ENCODE data around the gene ENGASE. TPM values are rescaled to one million over a fixed set of nuclear protein-coding genes. Genes with fewer than 3 reads are reported as not detected.

Gene ENGASE
- total and polyA plus RNA-seq, 9 of the 15 experiments (the other 6 are each of a cell fraction or from before 2014, with no cell fraction given), result 0.06 to 45.5 (median 13.9) TPM

- ChIA-PET POLR2A (interaction anchor here (0.6 to 3.0 kb wide), 4 partner anchors 10 to 25 kb away, joined by 3 to 8 read pairs (median 4); partner anchors contain the start of gene ENGASE), CTCF (ENCODE audit: low intra/inter-chr PET ratio) (interaction anchor here (0.6 to 2.1 kb wide), 3 partner anchors 40 to 305 kb away, joined by 3 to 7 read pairs (median 3); no protein-coding TSS in a partner anchor)
- ATAC-seq (no peak), FAIRE-seq (no peak), DNase-seq (ENCODE audit: extremely low read depth in 1 of 4, low spot score in 3 of 4) (no peak)
- no peaks in the 10 kb centered on the region for H3K79me2 ChIP-seq (ENCODE audit: control insufficient read depth, insufficient read depth, low read length)
- 88% methylated on average over 16 of the region's 28 CpGs for WGBS (ENCODE audit: insufficient coverage, low coverage, missing lambda C conversion rate)
- in situ Hi-C loops (cut with MboI) (no loop called here), intact Hi-C loops (cut with micrococcal nuclease) (no loop called here)
- peaks cover 7% of the 10 kb centered on the region for H3K9me1 ChIP-seq (ENCODE audit: control insufficient read depth, insufficient read depth, low read length)
- peaks cover 0 to 45% of the 10 kb centered on the region in 2 experiments; a peak in 2 of 5 replicates for H3K4me1 ChIP-seq (replicated peaks in 1 of 2; ENCODE audit: control insufficient read depth in 2 of 2, insufficient read depth in 2 of 2, low read length in 2 of 2)
- no peaks in the 10 kb centered on the region for H3K9me3 ChIP-seq (replicated peaks; ENCODE audit: control insufficient read depth, insufficient read depth, low read depth, low read length)
- peaks cover 29% of the 10 kb centered on the region for H4K20me1 ChIP-seq (replicated peaks; ENCODE audit: control insufficient read depth, insufficient read depth, low read length)
- TSS peak; percentile 22 for BruUV-seq (replicated peaks)
- peaks cover 0 to 3% of the 10 kb centered on the region in 2 experiments; a peak in 2 of 5 replicates for H3K27me3 ChIP-seq (ENCODE audit: control insufficient read depth in 2 of 2, insufficient read depth in 2 of 2, low read length in 2 of 2)
- peaks cover 52% of the 10 kb centered on the region; the same call in 1 of the 3 replicates for H3K36me3 ChIP-seq (ENCODE audit: control insufficient read depth, insufficient read depth, low read length)
- H3K4me2 ChIP-seq (ENCODE audit: insufficient read depth, low read length), result no peak overlapping the region
- H2AFZ ChIP-seq (ENCODE audit: low read depth, low read length), result no peak overlapping the region
- H3K9ac ChIP-seq (ENCODE audit: insufficient read depth in 1 of 2, low read depth in 2 of 2, low read length in 2 of 2), result no peak overlapping the region
- H3K4me3 ChIP-seq, result no peak overlapping the region
- H3K27ac ChIP-seq (ENCODE audit: extremely low read depth, low read depth, low read length), result no peak overlapping the region
- TF ChIP-seq SMARCE1 (IDR thresholded peaks at IDR 0.05), result no peak
- TF ChIP-seq ZNF212 (CRISPR knock-in tag; IDR thresholded peaks at IDR 0.05), result no peak
- no peak for TF ChIP-seq BDP1 (IDR thresholded peaks at IDR 0.05; ENCODE audit: insufficient read depth, insufficient read length)
- TF ChIP-seq MBD1 (CRISPR knock-in tag; IDR thresholded peaks at IDR 0.05), result no peak
- no peak for TF ChIP-seq POLR3G (IDR thresholded peaks at IDR 0.05; ENCODE audit: extremely low read depth, insufficient read length, insufficient replicate concordance)
- no peak for TF ChIP-seq TAL1 (IDR thresholded peaks at IDR 0.05)
- no peak for TF ChIP-seq REST (IDR thresholded peaks at IDR 0.05; ENCODE audit: borderline replicate concordance)
- TF ChIP-seq REST (CRISPR knock-in tag; IDR thresholded peaks at IDR 0.05; ENCODE audit: low read depth), result no peak
- TF ChIP-seq POLR2B (IDR thresholded peaks at IDR 0.05; ENCODE audit: low read depth, partially characterized antibody), result no peak
- TF ChIP-seq HMGN3 (IDR thresholded peaks at IDR 0.05; ENCODE audit: borderline replicate concordance, extremely low read depth, insufficient read length, low read depth, low read length), result no peak
These were observed 11.4 kb downstream of the ENGASE start for GRCh38 chr17:79085921-79086551.
